Esophagus mucosa (tissue), 1 donor: ENCODE measurements around the gene FAM120A. TPM values are rescaled to one million over a fixed set of nuclear protein-coding genes. Genes with fewer than 3 reads are reported as not detected.

Experiments used
- ATAC-seq: fragments of 200-7000 bp; cut with Tn5 transposase; one replicate; pipeline ENCODE4 v1.9.1; 2020
- total RNA-seq: library from RNA; stranded (reverse); gene quantifications from one replicate; pipeline ENCODE4 v1.2.4, GENCODE V29; 2023
- donor health status: DM: yes; HTN: yes; CAD: no.

The FAM120A gene
- total RNA-seq, 1 donor from 2014 or later, result 75.8 TPM

GRCh38 chr9:93562157-93562556 is 110.7 kb downstream of the FAM120A start:
- no peak for ATAC-seq

GRCh38 chr9:93565089-93565488 is 113.6 kb downstream of the FAM120A start:
- ATAC-seq, result no peak

GRCh38 chr9:93566408-93567270 is 115.2 kb downstream of the FAM120A start:
- peak; percentile 98 for ATAC-seq

GRCh38 chr9:93567271-93567959 is 115.9 kb downstream of the FAM120A start:
- ATAC-seq, result no peak

- no peak for ATAC-seq
Measured at GRCh38 chr9:93568169-93568568, 116.7 kb downstream of the FAM120A start.

- ATAC-seq, result no peak
Measured at GRCh38 chr9:93569621-93570174, 118.2 kb downstream of the FAM120A start.

- ATAC-seq, result no peak
Measured at GRCh38 chr9:93572221-93572620, 120.7 kb downstream of the FAM120A start.

- ATAC-seq, result no peak
Measured at GRCh38 chr9:93572636-93573515, 121.4 kb downstream of the FAM120A start.

- no peak for ATAC-seq
Measured at GRCh38 chr9:93573516-93573828, 122.0 kb downstream of the FAM120A start.

GRCh38 chr9:93574091-93574899 is 122.8 kb downstream of the FAM120A start:
- ATAC-seq, result no peak

GRCh38 chr9:93574900-93575795 is 123.7 kb downstream of the FAM120A start:
- peak; percentile 17 for ATAC-seq

GRCh38 chr9:93575796-93576257 is 124.3 kb downstream of the FAM120A start:
- peak; percentile 4 for ATAC-seq

GRCh38 chr9:93576258-93577077 is 125.0 kb downstream of the FAM120A start, which contains the start of gene PHF2:
TSS of gene PHF2 (plus strand) at chr9:93576584. CDS start at chr9:93576774, 190 bp downstream.
- peak; percentile 1 for ATAC-seq

GRCh38 chr9:93577078-93577974 is 125.8 kb downstream of the FAM120A start:
- peak; percentile 78 for ATAC-seq

GRCh38 chr9:93577975-93578682 is 126.6 kb downstream of the FAM120A start:
- ATAC-seq, result peak; percentile 22

GRCh38 chr9:93578844-93579243 is 127.4 kb downstream of the FAM120A start:
- no peak for ATAC-seq

GRCh38 chr9:93579711-93580516 is 128.4 kb downstream of the FAM120A start:
- ATAC-seq, result no peak
